ENCODE data around the gene TOX4. TPM values are rescaled to one million over a fixed set of nuclear protein-coding genes. Genes with fewer than 3 reads are reported as not detected.

TOX4 gene
- total RNA-seq, 2 donors from 2014 or later = 34.5 to 54.7 TPM

GRCh38 chr14:21455912-21456667 is 20.9 kb upstream of the TOX4 start, which contains the start of gene CHD8:
CHD8 (minus strand) TSS chr14:21456123; CDS start chr14:21431643, 24,480 bp downstream.
- peak; percentile 38 for TF ChIP-seq CTCF (IDR thresholded peaks at IDR 0.05)
- H3K9me3 ChIP-seq = no peaks in the 10 kb centered on the region
- H3K27ac ChIP-seq = peak within 1 kb of the TSS; percentile 94 to 99
- peak within 1 kb of the TSS; percentile 92 for H3K4me3 ChIP-seq
- peak; percentile 99 for DNase-seq (ENCODE audit: low spot score)
- H3K36me3 ChIP-seq = peaks cover 5% of the 10 kb centered on the region
- ATAC-seq (ENCODE audit: insufficient number of reproducible peaks, low FRiP score, low read depth) = peak; percentile 100
- no peaks in the 10 kb centered on the region for H3K27me3 ChIP-seq (replicated peaks; ENCODE audit: insufficient read depth)
- H3K4me1 ChIP-seq (ENCODE audit: control insufficient read depth in 1 of 2, low read depth in 2 of 2) = peaks cover 11 to 24% of the 10 kb centered on the region in 2 donors

GRCh38 chr14:21467616-21468015 is 9.4 kb upstream of the TOX4 start:
- ATAC-seq (ENCODE audit: insufficient number of reproducible peaks, low FRiP score, low read depth) = no peak
- TF ChIP-seq CTCF (IDR thresholded peaks at IDR 0.05) = no peak
- peaks cover 44% of the 10 kb centered on the region for H3K36me3 ChIP-seq
- H3K9me3 ChIP-seq = no peaks in the 10 kb centered on the region
- H3K4me1 ChIP-seq (ENCODE audit: control insufficient read depth in 1 of 2, low read depth in 2 of 2) = no peaks in the 10 kb centered on the region
- no peak for DNase-seq (ENCODE audit: low spot score)
- no peak overlapping the region for H3K27ac ChIP-seq
- no peaks in the 10 kb centered on the region for H3K27me3 ChIP-seq (replicated peaks; ENCODE audit: insufficient read depth)
- H3K4me3 ChIP-seq = no peak overlapping the region

GRCh38 chr14:21475767-21476522 is 1.1 kb upstream of the TOX4 start:
- H3K4me1 ChIP-seq (ENCODE audit: control insufficient read depth in 1 of 2, low read depth in 2 of 2) = peaks cover 17 to 23% of the 10 kb centered on the region in 2 donors
- H3K4me3 ChIP-seq = peak overlapping the region; percentile 99
- H3K27ac ChIP-seq = peak overlapping the region; percentile 69 to 82
- DNase-seq (ENCODE audit: low spot score) (no peak), ATAC-seq (ENCODE audit: insufficient number of reproducible peaks, low FRiP score, low read depth) (no peak)
- H3K27me3 ChIP-seq (replicated peaks; ENCODE audit: insufficient read depth) = no peaks in the 10 kb centered on the region
- H3K36me3 ChIP-seq = peaks cover 4% of the 10 kb centered on the region
- no peak for TF ChIP-seq CTCF (IDR thresholded peaks at IDR 0.05)
- H3K9me3 ChIP-seq = no peaks in the 10 kb centered on the region

GRCh38 chr14:21476523-21476924 is 471 bp upstream of the TOX4 start:
- Histone ChIP-seq H3K36me3 (peaks cover 4% of the 10 kb centered on the region), H3K27ac (peak overlapping the region; percentile 69 to 82), H3K4me3 (peak overlapping the region; percentile 99), H3K4me1 (ENCODE audit: control insufficient read depth in 1 of 2, low read depth in 2 of 2) (peaks cover 17 to 23% of the 10 kb centered on the region in 2 donors), H3K9me3 (no peaks in the 10 kb centered on the region), H3K27me3 (replicated peaks; ENCODE audit: insufficient read depth) (no peaks in the 10 kb centered on the region)
- ATAC-seq (ENCODE audit: insufficient number of reproducible peaks, low FRiP score, low read depth) (peak; percentile 87), DNase-seq (ENCODE audit: low spot score) (peak; percentile 55)
- TF ChIP-seq CTCF (IDR thresholded peaks at IDR 0.05) = no peak

- ATAC-seq (ENCODE audit: insufficient number of reproducible peaks, low FRiP score, low read depth) (no peak), DNase-seq (ENCODE audit: low spot score) (no peak)
- peaks cover 42% of the 10 kb centered on the region for H3K36me3 ChIP-seq
Observed at GRCh38 chr14:21486640-21487087, 9.7 kb downstream of the TOX4 start.

More at GRCh38 chr14:21486640-21487087, 9.7 kb downstream of the TOX4 start:
- Histone ChIP-seq H3K4me1 (ENCODE audit: control insufficient read depth in 1 of 2, low read depth in 2 of 2) (no peaks in the 10 kb centered on the region), H3K9me3 (no peaks in the 10 kb centered on the region), H3K27me3 (replicated peaks; ENCODE audit: insufficient read depth) (no peaks in the 10 kb centered on the region), H3K4me3 (no peak overlapping the region), H3K27ac (no peak overlapping the region)
- TF ChIP-seq CTCF (IDR thresholded peaks at IDR 0.05) = no peak
